Central memory CD8-positive, alpha-beta T cell (primary cell): Measurements from ENCODE around the gene FRS2.

Experiments used
- ATAC-seq: fragments of 150-1000 bp; cut with Tn5 transposase; replicated peaks from 2 replicates; pipeline ENCODE4 v1.10.0; 2022; ENCODE audit warnings: mild to moderate bottlenecking, moderate FRiP score, moderate number of reproducible peaks; ENCODE audit not compliant: poor library complexity, severe bottlenecking; ENCODE audit errors: extremely low read depth
- DNase-seq, 2 donors: peaks; one replicate each; pipeline ENCODE4 v3.0.0; 2021; ENCODE audit warnings: low spot score in 2 of 2
- H3K27ac Mint-ChIP-seq: one replicate; pipeline ENCODE4 v1.8.0; 2022; ENCODE audit warnings: low read depth, mild to moderate bottlenecking, moderate library complexity, mixed read lengths
- H3K27me3 Mint-ChIP-seq: one replicate; pipeline ENCODE4 v1.8.0; 2022; ENCODE audit warnings: mixed read lengths
- H3K36me3 Mint-ChIP-seq: one replicate; pipeline ENCODE4 v1.8.0; 2022; ENCODE audit warnings: mild to moderate bottlenecking, moderate library complexity, mixed read lengths; ENCODE audit not compliant: insufficient read depth
- H3K4me1 Mint-ChIP-seq: one replicate; pipeline ENCODE4 v1.8.0; 2022; ENCODE audit warnings: mixed read lengths
- H3K4me3 Mint-ChIP-seq: one replicate; pipeline ENCODE4 v1.8.0; 2022; ENCODE audit warnings: mild to moderate bottlenecking, moderate library complexity, mixed read lengths
- H3K9me3 Mint-ChIP-seq: one replicate; pipeline ENCODE4 v1.8.0; 2022; ENCODE audit warnings: mixed read lengths

FRS2 gene

GRCh38 chr12:69555461-69555860 is 85.3 kb downstream of the FRS2 start:
- H3K27me3 Mint-ChIP-seq = no peaks in the 10 kb centered on the region
- H3K4me3 Mint-ChIP-seq = no peak overlapping the region
- peaks cover 20% of the 10 kb centered on the region for H3K4me1 Mint-ChIP-seq
- peaks cover 3% of the 10 kb centered on the region for H3K36me3 Mint-ChIP-seq
- no peaks in the 10 kb centered on the region for H3K9me3 Mint-ChIP-seq
- ATAC-seq = no peak
- H3K27ac Mint-ChIP-seq = no peak overlapping the region
- no peak for DNase-seq

- no peak for ATAC-seq
- H3K27me3 Mint-ChIP-seq = no peaks in the 10 kb centered on the region
- no peak for DNase-seq
- peaks cover 25% of the 10 kb centered on the region for H3K4me1 Mint-ChIP-seq
- H3K4me3 Mint-ChIP-seq = no peak overlapping the region
- no peak overlapping the region for H3K27ac Mint-ChIP-seq
- peaks cover 3% of the 10 kb centered on the region for H3K36me3 Mint-ChIP-seq
- H3K9me3 Mint-ChIP-seq = no peaks in the 10 kb centered on the region
Observed at GRCh38 chr12:69556383-69556782, 86.2 kb downstream of the FRS2 start.

- Mint-ChIP-seq H3K4me1 (peaks cover 19% of the 10 kb centered on the region), H3K9me3 (no peaks in the 10 kb centered on the region), H3K4me3 (no peak overlapping the region), H3K27ac (no peak overlapping the region), H3K36me3 (peaks cover 3% of the 10 kb centered on the region), H3K27me3 (no peaks in the 10 kb centered on the region)
- no peak for ATAC-seq
- DNase-seq = no peak
Observed at GRCh38 chr12:69563166-69563762, 93.1 kb downstream of the FRS2 start.

- Mint-ChIP-seq H3K4me3 (no peak overlapping the region), H3K4me1 (peaks cover 2% of the 10 kb centered on the region), H3K36me3 (peaks cover 14% of the 10 kb centered on the region), H3K9me3 (no peaks in the 10 kb centered on the region), H3K27ac (no peak overlapping the region), H3K27me3 (no peaks in the 10 kb centered on the region)
- no peak for DNase-seq
- no peak for ATAC-seq
Observed at GRCh38 chr12:69566603-69567002, 96.4 kb downstream of the FRS2 start.

GRCh38 chr12:69569236-69569635 is 99.0 kb downstream of the FRS2 start:
- DNase-seq (no peak), ATAC-seq (no peak)
- Mint-ChIP-seq H3K27me3 (no peaks in the 10 kb centered on the region), H3K36me3 (peaks cover 19% of the 10 kb centered on the region), H3K4me1 (no peaks in the 10 kb centered on the region), H3K4me3 (no peak overlapping the region), H3K27ac (peak overlapping the region; percentile 49), H3K9me3 (no peaks in the 10 kb centered on the region)

- no peaks in the 10 kb centered on the region for H3K27me3 Mint-ChIP-seq
- DNase-seq (no peak), ATAC-seq (no peak)
- no peaks in the 10 kb centered on the region for H3K4me1 Mint-ChIP-seq
- no peaks in the 10 kb centered on the region for H3K9me3 Mint-ChIP-seq
- peaks cover 19% of the 10 kb centered on the region for H3K36me3 Mint-ChIP-seq
- no peak overlapping the region for H3K27ac Mint-ChIP-seq
- H3K4me3 Mint-ChIP-seq = no peak overlapping the region
Observed at GRCh38 chr12:69570000-69570516, 99.9 kb downstream of the FRS2 start.

GRCh38 chr12:69570545-69571399 is 100.6 kb downstream of the FRS2 start:
- DNase-seq (peak; percentile 17 to 26), ATAC-seq (peak; percentile 60)
- Mint-ChIP-seq H3K9me3 (no peaks in the 10 kb centered on the region), H3K27me3 (no peaks in the 10 kb centered on the region), H3K4me3 (no peak overlapping the region), H3K36me3 (peaks cover 20% of the 10 kb centered on the region), H3K4me1 (no peaks in the 10 kb centered on the region), H3K27ac (no peak overlapping the region)

- Mint-ChIP-seq H3K4me3 (no peak overlapping the region), H3K36me3 (peaks cover 19% of the 10 kb centered on the region)
Observed at GRCh38 chr12:69575346-69575745, 105.2 kb downstream of the FRS2 start.

GRCh38 chr12:69578283-69578682 is 108.1 kb downstream of the FRS2 start:
- H3K27ac Mint-ChIP-seq = no peak overlapping the region
- peaks cover 6% of the 10 kb centered on the region for H3K36me3 Mint-ChIP-seq
- no peaks in the 10 kb centered on the region for H3K9me3 Mint-ChIP-seq
- no peaks in the 10 kb centered on the region for H3K27me3 Mint-ChIP-seq
- DNase-seq (no peak), ATAC-seq (no peak)
- H3K4me1 Mint-ChIP-seq = no peaks in the 10 kb centered on the region
- no peak overlapping the region for H3K4me3 Mint-ChIP-seq

More at GRCh38 chr12:69575346-69575745, 105.2 kb downstream of the FRS2 start:
- Mint-ChIP-seq H3K27me3 (no peaks in the 10 kb centered on the region), H3K4me1 (no peaks in the 10 kb centered on the region), H3K27ac (no peak overlapping the region), H3K9me3 (no peaks in the 10 kb centered on the region)
- ATAC-seq (no peak), DNase-seq (no peak)

GRCh38 chr12:69579029-69579428 is 108.8 kb downstream of the FRS2 start:
- DNase-seq (no peak), ATAC-seq (no peak)
- Mint-ChIP-seq H3K4me3 (no peak overlapping the region), H3K27me3 (no peaks in the 10 kb centered on the region), H3K36me3 (peaks cover 4% of the 10 kb centered on the region), H3K9me3 (no peaks in the 10 kb centered on the region), H3K27ac (no peak overlapping the region), H3K4me1 (no peaks in the 10 kb centered on the region)

GRCh38 chr12:69580074-69580473 is 109.9 kb downstream of the FRS2 start:
- Mint-ChIP-seq H3K4me1 (no peaks in the 10 kb centered on the region), H3K36me3 (peaks cover 4% of the 10 kb centered on the region), H3K4me3 (no peak overlapping the region), H3K27ac (no peak overlapping the region), H3K9me3 (no peaks in the 10 kb centered on the region), H3K27me3 (no peaks in the 10 kb centered on the region)
- no peak for DNase-seq
- no peak for ATAC-seq

- H3K4me3 Mint-ChIP-seq = no peak overlapping the region
- H3K27me3 Mint-ChIP-seq = no peaks in the 10 kb centered on the region
- DNase-seq (no peak), ATAC-seq (no peak)
- peaks cover 22% of the 10 kb centered on the region for H3K36me3 Mint-ChIP-seq
- peaks cover 8% of the 10 kb centered on the region for H3K4me1 Mint-ChIP-seq
- no peak overlapping the region for H3K27ac Mint-ChIP-seq
- H3K9me3 Mint-ChIP-seq = no peaks in the 10 kb centered on the region
Observed at GRCh38 chr12:69583203-69583602, 113.0 kb downstream of the FRS2 start.
